ENCODE results near the gene NIPAL4.

Gene NIPAL4

DNA sequence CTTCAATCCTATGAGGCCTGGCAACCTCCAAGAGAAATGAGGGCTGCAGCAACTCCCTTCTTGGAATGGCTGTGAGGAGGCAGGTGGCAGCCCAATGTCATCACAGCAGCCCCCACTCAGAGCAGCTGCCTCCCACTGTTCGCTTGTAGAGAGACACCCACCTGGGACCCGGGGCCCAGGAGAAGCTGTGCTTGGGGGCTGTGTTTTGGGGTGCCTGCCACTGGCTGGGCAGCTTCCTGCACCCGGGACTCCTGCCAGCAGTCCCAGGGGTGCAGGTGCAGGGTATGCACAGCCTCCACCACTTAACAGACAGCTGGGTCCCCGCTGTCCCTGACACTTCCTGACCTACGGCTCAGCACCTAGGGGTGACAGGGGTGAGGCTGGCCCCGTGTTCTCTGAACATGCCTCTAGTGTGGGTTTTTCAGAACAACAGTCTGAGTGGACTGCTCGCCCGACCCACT is 26.2 kb downstream of the NIPAL4 start:
- no peak for DNase-seq

DNA sequence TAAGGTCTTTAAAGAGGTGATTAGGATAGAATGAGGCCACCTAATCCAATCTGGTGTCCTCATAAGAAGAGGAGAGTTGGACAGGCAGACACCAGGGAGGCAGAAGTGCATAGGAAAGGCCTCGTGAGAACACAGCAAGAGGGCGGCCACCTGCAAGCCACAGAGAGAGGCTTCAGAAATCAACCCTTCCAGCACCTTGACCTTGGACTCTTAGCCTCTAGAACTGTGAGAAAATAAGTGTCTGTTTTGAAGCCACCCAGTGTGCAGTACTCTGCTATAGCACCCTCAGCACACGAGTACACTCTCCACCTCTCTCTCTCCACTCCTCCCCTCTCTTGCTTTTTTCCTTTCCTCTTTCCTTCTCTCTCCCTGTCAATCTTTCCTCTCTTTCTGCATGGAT is 26.8 kb downstream of the NIPAL4 start:
- DNase-seq: no peak

DNA sequence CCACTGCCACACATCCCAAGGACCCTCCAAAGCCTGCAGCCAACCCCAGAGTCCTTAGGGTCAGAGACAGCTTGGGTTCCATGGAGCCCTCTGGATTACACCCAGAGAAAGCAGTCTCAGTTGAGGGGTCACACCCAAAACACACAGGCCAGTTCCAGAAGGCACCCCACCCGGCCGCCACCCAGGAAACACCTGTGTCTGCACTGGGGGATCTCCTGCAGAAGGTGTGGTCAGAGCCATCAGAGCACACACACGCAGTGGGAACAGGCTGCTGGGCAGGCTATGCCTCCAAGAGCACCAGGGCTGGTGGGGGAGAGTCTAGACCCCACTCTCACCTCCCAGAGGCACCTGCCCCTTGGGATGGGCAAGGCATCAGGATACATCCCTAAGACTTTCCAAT is 27.3 kb downstream of the NIPAL4 start:
- no peak for DNase-seq

DNA sequence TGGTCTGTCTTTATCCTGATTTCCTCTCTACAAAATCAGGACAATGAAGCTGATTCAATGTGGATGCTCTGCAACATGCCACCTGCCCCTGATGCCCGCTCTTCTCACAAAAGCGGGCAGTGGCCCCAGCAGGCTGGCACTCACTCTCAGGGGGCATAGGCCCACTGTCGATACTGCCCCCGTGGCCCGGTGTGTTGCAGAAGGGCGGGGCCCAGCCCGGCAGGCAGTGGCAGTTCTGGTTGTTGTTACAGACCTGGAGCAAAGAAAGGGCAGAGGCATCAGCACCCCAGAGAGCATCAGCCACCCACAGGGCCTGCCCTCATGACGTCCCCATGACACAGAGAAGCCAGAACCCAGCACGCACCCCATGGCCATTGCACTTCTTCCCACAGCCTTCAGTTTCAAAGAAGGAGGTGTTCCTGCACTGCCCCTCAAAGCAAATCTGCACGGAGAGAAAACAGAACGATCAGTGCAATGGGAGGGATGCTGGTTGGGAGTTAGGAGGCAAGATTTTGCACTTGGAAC is 31.5 kb downstream of the NIPAL4 start:
- DNase-seq: no peak

- DNase-seq: no peak
Measured at GRCh38 chr5:157492886-157493285, 32.9 kb downstream of the NIPAL4 start.

DNA sequence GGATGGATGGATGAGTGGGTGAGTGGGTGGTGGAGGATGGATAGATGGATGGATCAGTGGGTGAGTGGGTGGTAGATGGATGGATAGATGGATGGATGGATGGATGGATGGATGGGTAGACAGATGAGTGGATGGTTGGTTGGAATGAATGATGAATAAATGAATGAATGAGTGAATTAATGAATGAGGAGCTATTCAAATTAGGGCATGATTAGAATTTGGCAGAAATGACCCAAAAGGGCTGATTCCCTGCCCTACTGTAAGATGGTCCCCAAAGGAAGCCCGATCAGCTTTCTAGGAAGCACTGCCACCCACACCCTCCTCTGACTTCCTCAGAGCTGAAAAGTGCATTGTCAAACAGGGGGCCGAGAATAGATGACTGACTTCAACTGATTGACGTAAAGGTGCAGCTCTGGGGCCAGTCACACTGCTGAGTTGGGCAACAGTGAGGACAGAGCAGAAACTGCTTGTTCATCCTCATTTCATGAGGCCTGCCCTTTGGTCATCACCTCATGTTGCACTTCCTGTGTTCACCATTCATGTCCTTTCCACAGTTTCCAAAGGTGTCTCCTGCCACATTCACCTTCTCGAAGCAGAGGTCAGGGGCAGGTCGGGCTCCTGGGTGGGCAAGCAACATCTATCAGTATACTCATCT is 34.3 kb downstream of the NIPAL4 start:
- no peak for DNase-seq

DNA sequence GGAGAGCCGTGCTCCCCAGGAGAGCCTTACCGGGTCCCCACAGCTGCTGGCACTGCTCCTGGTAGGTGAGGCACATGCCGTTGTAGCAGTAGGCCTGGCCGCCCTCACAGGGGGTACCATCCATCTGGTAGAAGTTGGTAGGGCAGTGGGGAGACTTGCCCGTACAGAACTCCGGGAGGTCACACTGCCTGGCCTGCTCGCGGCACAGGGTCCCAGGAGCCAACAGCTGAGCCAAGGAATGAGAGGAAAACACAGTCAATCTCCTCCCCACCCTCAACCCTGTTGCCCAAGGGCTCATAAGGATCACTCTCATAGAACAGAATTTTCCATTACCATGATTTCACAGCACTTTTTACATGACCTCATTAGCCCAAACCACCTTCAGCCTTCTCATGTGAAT is 36.9 kb downstream of the NIPAL4 start:
- no peak for DNase-seq

DNA sequence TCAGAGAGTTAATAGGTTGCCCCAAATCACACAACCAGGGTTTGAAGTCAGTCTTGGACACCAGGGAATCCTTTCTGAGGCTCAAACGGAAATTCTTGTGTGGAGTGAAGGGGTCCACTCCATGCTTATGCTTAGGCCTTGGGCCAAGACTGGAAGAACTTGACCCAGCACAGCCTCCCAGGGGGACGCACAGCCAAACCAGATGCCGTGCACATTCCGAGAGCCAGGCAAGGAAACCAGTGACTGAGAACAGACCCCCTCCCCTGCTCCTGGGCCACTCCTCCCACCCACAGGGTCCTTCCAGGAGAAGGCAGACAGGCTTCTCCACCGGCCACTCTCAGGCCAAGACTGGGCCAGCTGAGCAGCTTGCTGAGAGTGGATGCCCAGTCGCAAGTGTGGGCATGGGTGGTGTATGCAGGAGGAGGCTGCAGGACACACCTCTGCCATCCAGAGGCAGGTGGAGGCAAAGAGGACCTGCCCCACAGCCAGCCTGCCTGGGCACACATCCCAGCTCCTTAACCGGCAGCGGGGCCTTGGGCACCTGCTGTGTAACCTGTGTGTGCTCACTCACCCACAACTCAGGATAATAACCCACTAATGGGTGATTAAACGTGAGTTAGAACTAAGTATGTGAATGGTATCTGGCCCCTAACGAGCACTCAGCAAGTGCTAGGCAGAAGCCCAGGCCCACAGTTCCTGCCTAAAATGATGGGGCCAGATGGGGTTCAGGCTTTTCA is 38.0 kb downstream of the NIPAL4 start:
- no peak for DNase-seq

DNA sequence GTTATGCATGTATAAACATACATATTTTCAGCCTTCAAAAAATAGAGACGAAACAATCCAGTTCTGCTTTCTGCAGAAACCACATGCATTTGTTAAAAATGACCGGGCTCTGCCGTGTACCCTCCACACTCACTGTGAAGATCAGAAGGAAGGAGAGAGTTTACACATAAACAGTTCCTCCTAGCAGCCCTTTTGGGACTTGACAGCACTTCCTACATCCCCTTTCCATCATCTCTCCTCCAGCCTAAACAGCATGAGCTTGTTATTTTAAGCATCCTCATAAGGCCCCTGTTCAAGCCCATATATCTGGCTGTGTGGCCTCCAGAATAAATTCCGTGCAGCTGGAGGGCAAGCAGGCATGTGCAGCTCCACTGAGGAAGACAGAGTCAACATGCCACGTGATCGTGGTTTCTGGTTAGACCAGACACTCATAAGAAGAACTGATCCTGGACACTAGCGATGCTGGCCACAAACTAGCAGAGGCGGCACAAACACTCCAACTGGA is 42.2 kb downstream of the NIPAL4 start:
- no peak for DNase-seq

GRCh38 chr5:157504053-157504452 is 44.0 kb downstream of the NIPAL4 start:
- DNase-seq: no peak

- no peak for DNase-seq
Measured at GRCh38 chr5:157505496-157505895, 45.5 kb downstream of the NIPAL4 start.

DNA sequence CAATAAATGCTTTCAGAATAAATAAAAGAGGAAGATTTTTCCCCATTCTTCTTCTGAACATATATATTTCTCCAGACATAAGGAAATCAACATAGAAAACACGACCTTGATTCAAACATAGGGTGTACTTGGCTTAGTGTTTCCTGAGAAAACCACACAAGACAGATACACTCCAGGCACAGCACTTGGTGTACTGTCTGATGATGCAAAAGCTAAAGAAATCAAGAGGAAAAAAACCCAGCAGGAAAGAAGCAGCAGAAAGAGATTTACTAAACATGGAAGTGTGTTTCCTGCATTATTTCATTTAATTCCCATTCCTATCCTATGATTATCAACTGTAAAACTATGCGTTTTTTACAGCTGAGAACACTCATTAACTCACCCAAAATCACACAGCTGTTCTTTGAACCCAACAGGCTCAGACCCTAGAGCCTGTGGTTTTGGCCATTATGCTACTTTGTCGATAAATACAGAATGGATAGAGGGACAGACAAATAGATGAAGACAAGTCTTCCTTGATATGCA is 46.1 kb downstream of the NIPAL4 start:
- DNase-seq: no peak

DNA sequence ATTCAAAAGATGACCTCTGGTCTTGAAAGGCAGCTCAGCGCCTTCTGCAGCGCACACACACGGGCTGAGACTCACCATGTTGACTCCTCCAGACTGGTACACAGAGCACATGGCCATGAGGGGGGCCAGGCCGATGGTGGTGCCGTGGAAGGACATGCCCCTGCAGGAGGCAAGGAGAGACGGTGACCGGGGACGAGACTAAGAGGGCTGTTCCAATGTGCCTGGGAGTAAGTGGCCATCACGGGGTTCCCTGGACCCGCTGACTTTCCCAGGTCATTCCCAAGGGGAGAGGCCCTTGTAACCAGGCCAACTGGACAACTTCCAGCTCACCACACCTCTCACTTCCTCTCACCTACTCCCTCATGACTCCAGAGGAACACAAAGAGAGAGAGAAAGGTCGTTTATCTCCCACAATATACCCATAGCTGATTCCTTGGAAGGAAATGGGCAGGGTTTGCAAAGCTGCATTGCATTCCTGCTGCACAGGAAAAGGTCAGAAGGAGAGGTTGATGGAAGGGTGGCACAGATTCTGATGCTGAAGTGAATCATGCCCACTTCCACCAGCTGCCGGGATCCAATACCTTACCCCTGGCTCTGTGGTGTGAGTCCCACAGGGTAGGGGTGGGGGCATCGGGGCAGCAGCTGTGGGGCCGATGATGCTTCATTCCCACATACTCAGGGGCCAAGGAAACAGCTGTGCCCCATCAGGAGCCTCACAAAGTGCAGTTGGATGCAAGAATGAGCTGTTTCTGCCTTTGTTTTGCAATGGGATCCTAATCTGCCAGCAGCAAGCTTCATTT is 47.2 kb downstream of the NIPAL4 start:
- no peak for DNase-seq

DNA sequence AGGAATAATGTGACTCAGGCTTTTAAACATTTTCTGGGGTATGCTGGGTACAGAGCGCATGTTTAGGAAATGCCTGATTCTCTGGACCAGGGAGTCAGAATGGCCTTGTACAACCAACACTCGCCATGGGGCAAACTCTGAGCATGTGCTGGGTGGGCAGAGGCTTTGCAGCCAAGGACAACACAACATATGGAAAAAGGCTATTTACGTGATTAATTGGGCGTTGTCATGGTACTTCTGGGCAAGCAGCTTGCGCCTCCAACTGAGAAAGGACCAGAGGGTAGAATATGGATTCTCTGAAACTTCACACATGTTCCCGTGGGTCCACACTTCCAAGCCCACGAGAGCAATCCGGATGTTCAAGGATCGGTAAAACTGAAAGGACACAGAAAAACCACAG is 49.1 kb downstream of the NIPAL4 start:
- DNase-seq: no peak

DNA sequence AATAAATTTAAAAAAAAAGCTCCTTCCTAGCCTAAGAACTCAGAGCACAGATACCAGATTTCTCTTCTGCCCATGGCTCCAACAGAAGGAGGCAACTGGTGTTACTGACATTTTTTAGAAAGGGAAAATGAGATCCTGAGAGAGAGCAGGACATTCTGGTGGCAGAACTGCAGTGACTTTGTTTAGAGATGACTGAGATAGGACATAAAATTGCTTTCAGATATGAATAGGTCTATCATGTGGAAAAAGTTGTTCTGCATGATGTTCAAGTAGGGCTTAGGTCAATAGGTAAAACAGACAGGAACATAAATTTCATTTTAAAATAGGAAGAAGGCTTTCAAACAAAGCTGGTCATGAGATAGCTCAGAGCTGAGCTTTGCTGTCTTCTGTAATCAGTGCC is 49.6 kb downstream of the NIPAL4 start:
- DNase-seq: no peak

DNA sequence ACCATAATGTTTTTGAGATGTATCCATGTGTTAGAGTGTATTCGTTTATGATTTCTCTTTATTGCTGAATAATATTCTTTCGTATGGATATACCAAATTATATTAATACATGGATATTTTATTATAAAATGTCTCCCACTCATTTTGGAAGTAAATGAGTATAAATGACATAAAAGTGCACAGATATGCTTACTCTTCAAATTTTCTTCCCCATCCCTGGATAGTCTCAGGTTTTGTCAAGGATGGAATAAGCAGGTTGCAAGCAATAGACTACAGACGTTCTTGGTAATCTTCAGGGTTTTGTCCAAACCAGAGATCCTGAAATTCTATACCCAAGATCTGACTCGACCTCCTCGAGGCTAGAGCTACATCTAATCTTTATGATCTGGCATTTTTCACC is 50.7 kb downstream of the NIPAL4 start:
- DNase-seq: no peak

- DNase-seq: no peak
Measured at GRCh38 chr5:157511651-157512644, 51.9 kb downstream of the NIPAL4 start.

GRCh38 chr5:157513182-157513581 is 53.2 kb downstream of the NIPAL4 start:
- DNase-seq: no peak

GRCh38 chr5:157514974-157515373 is 55.0 kb downstream of the NIPAL4 start:
- DNase-seq: no peak

GRCh38 chr5:157516006-157516405 is 56.0 kb downstream of the NIPAL4 start:
- no peak for DNase-seq

GRCh38 chr5:157516626-157517325 is 56.8 kb downstream of the NIPAL4 start:
- no peak for DNase-seq
